GM19035 (cell line): ENCODE data around the gene LDLRAD3.

Source experiments
- ATAC-seq: cut with Tn5 transposase; IDR thresholded peaks from one replicate; pipeline ENCODE4 v1.9.1; 2021; ENCODE audit not compliant: unreplicated experiment

LDLRAD3 gene

GRCh38 chr11:36229091-36229705 is 285.3 kb downstream of the LDLRAD3 start:
- no peak for ATAC-seq

GRCh38 chr11:36230779-36231699 is 287.2 kb downstream of the LDLRAD3 start:
- ATAC-seq, result no peak

DNA sequence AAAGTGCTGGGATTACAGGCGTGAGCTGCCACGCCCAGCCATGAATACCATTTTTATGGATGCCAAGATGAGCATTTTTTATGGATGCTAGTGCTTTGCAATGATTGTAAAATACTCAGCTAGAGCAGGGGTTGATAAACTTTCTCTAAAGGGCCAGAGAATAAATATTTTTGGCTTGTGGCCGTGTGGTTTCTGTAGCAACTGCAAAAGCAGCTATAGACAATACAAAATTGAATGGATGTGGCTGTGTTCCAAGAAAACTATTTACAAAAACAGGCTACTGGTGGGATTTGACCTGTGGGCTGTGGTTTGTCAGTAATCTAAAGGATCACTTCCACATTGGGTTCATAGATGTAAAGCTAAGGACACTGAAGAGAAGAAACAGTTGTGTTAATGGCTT is 289.3 kb downstream of the LDLRAD3 start:
- no peak for ATAC-seq

GRCh38 chr11:36234825-36235224 is 291.0 kb downstream of the LDLRAD3 start:
- ATAC-seq, result no peak

DNA sequence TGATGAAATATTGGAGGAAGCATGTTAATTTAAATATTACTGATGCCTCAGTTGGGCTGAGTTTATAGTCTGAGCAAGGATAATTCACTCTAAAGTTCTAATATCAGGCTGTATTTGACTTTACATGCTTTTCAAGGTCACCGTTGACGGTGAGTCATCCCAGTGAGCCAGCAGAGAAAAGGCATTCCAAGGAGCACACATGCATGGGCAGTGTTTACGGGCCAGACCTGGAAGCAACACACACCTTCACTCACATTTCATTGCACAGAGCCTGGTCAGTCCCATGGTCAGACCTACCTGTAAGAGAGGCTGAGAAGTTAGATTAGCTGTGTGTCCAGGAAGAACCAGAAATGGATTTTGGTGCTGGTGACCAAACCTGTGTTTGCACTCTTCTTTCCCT is 291.9 kb downstream of the LDLRAD3 start:
- ATAC-seq, result no peak

- no peak for ATAC-seq
These were observed 293.5 kb downstream of the LDLRAD3 start for GRCh38 chr11:36237391-36237790.

- no peak for ATAC-seq
These were observed 294.3 kb downstream of the LDLRAD3 start for GRCh38 chr11:36238036-36238631.

DNA sequence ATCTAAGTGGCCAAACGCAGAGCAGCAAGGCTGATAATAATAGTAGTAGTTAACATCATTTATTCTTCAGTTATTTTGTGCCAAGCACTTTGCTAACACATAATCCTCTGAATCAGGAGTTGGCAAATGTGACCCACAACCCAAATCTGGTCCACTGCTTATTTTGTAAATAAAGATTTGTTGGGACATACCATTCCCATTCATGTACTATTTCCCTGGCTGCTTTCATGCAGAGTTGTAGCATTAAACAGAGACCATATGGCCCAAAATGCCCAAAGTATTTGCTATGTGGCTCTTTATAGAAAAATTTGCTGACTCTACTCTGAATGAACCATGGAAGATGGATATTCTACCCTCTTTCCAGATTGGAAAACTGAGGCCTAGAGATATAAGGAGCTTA is 295.0 kb downstream of the LDLRAD3 start:
- no peak for ATAC-seq

GRCh38 chr11:36239636-36240035 is 295.8 kb downstream of the LDLRAD3 start:
- no peak for ATAC-seq

DNA sequence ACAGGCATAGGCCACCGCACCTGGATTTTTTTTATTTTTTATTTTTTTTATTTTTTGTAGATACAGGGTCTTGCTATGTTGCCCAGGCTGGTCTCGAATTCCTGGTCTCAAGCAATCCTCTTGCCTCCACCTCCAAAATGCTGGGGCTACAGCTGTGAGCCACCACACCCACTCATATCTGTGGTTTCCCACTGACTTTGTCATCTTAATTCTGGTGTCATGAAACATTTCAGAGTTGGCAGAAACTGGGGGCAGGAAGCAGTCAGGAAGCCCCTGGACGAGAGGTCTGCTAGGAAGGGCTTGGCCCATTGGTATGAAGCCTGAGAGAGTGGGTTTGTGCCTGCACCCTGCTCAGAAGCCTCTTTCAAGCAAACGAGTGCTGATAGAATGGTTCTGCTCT is 296.3 kb downstream of the LDLRAD3 start:
- ATAC-seq, result no peak

GRCh38 chr11:36240801-36241200 is 296.9 kb downstream of the LDLRAD3 start:
- ATAC-seq, result no peak

DNA sequence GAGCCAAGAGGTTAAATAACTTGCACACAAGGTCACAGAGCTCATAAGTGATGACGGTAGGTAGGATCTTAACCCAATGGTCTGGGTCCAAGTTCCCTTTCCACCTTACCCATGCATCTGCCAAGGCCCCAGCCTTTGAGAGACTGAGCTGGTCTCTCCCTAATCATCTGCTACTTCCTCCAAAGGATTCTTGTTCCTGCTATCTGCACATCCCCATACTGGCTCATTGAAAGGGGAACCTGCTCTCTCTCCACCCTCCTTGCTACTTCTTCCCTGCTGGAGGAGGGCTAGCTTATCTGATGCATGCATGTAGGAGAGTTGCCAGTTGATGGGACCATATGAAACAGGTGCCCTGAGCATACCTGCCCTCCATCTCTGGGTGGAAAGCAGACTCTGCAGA is 297.6 kb downstream of the LDLRAD3 start:
- ATAC-seq, result no peak

- ATAC-seq, result no peak
These were observed 299.8 kb downstream of the LDLRAD3 start for GRCh38 chr11:36243641-36244040.

DNA sequence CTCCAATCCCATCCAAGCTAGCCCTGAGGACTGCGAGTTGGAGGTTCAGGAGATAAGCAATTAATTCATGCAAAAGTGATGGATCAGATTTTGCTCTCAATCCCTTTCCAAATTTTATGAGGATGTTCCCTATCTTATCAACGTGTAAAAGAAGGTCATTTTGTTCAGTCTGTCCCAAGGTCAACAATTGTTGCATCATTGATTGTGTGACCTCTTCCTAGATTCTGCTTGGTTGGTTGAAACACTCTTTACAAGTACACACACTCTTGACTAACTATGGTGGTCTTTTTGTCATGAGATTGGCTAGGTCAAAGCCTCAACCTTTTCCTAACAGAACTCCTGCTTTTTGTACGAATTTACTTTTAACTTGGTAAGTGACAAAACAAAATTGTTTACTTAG is 303.6 kb downstream of the LDLRAD3 start:
- ATAC-seq, result no peak

- no peak for ATAC-seq
These were observed 304.6 kb downstream of the LDLRAD3 start for GRCh38 chr11:36248436-36248835.

DNA sequence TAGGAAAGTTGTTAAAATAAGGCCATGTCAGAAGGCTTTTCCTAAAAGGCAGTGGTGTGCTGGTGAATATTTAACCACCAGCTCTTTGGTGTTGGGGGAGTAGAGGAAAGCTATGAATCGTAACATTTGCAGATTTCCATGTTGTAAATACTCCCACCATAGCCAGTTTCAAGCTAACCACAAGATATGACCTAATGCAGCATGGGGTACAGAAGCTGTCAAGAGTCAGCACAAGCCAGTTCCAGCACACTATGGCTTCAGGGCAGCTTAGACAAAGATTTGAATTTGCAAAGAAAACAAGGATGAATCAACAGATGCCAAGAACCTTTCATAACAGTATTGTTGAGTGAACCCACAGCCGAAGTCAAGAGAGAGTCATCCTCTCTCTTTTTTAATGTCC is 305.4 kb downstream of the LDLRAD3 start:
- no peak for ATAC-seq

- ATAC-seq, result no peak
These were observed 308.0 kb downstream of the LDLRAD3 start for GRCh38 chr11:36251823-36252222.

DNA sequence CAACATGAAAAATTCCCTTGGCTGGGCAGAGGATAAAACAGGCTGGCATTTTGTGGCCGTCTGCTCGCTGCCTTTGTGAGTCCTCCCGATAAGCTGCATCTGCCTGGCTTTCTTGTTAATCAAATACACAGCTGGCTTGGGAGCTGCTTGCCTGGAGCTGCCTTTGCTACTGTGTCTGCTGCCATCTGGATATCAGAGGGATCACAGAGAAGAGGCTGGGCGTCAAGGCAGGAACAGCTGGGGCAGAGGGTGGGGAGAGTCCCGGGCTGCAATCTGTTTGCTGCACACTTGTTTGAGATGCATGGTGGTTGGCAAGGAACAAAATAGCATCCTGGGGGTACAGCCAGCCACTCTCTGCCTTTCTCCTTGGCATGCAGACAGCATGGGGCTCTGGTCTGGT is 309.4 kb downstream of the LDLRAD3 start:
- ATAC-seq, result no peak

DNA sequence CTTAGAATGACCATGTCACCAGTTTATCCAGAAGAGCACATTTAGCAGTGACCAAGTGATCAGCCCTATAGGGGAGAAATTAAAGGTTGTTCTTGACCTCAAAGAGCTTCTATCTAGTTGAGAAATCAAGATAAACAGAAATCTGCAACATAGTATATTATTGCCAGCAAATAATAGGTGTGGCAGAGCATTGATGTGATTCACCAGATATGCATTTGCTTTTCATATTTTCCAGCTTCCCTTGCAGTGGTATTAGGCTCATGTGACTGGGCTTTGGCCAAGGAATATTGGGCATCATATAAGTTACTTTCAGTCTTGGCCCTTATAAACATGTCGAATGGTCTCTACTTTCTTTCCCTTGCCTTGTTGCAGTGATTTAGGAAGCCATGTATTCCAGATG is 310.9 kb downstream of the LDLRAD3 start:
- no peak for ATAC-seq

DNA sequence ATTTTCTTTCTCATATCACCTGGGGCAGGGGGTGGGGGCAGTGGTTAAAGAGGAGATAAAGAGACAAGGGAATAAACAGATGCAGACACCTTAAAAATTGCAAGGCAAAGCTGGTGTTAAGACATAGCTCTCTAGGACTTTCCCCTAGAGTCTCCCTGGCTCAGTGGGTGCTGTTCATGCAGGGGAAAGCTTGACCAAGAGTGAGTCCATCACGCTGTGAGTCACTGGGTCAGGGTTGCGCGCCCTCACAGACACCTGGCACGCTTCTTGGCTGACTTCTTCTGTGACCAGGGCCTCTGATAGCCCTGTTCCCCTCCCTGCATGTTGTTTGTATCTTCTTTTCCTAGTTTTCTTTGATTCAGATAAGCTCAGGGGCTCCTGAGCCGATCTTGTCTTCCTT is 313.5 kb downstream of the LDLRAD3 start:
- no peak for ATAC-seq

- no peak for ATAC-seq
These were observed 315.0 kb downstream of the LDLRAD3 start for GRCh38 chr11:36258730-36259360.

DNA sequence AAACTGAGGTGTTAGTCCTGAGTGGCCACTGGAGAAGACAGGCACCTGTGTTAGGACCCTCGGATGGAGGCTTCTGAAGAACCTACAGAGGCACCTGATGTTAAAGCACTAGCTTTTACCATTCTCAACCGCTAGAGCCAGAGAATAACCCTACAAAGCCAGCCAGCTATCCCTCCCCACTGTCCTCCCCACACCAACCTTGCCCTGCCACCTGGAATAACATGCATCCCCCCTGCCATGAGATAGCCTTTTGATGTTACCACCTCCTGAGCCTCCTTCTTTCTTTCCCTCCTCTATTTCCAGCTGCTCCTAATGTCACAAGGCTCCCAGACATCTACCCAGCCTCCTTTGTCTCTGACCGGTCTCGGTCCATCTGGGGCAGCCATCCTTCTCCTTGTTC is 317.2 kb downstream of the LDLRAD3 start:
- no peak for ATAC-seq
